HG03460 (cell line): ENCODE measurements around the gene MCCD1.

Experiments used
- ATAC-seq: cut with Tn5 transposase; IDR thresholded peaks from one replicate; pipeline ENCODE4 v1.9.1; 2021; ENCODE audit not compliant: unreplicated experiment

MCCD1 gene

GRCh38 chr6:31510007-31510406 lies 18.8 kb upstream of the MCCD1 start:
- no peak for ATAC-seq

- no peak for ATAC-seq
Measured at GRCh38 chr6:31513456-31514165, 15.2 kb upstream of the MCCD1 start.

- ATAC-seq = no peak
Measured at GRCh38 chr6:31521835-31522234, 6.9 kb upstream of the MCCD1 start.

- no peak for ATAC-seq
Measured at GRCh38 chr6:31525553-31525931, 3.2 kb upstream of the MCCD1 start.

GRCh38 chr6:31525932-31526591 lies 2.7 kb upstream of the MCCD1 start:
- ATAC-seq = no peak

GRCh38 chr6:31528307-31528777 lies 420 bp upstream of the MCCD1 start:
- ATAC-seq = no peak

- no peak for ATAC-seq
Measured at GRCh38 chr6:31529329-31530150, 778 bp downstream of the MCCD1 start.

GRCh38 chr6:31530659-31531058 lies 1.9 kb downstream of the MCCD1 start:
- ATAC-seq = no peak

- no peak for ATAC-seq
Measured at GRCh38 chr6:31531162-31531561, 2.4 kb downstream of the MCCD1 start.

GRCh38 chr6:31531771-31532643 lies 3.2 kb downstream of the MCCD1 start:
- no peak for ATAC-seq

- ATAC-seq = no peak
Measured at GRCh38 chr6:31532644-31533454, 4.1 kb downstream of the MCCD1 start.

- no peak for ATAC-seq
Measured at GRCh38 chr6:31533455-31533841, 4.7 kb downstream of the MCCD1 start.

GRCh38 chr6:31534011-31534410 lies 5.2 kb downstream of the MCCD1 start:
- ATAC-seq = no peak

- no peak for ATAC-seq
Measured at GRCh38 chr6:31534521-31535040, 5.8 kb downstream of the MCCD1 start.

- no peak for ATAC-seq
Measured at GRCh38 chr6:31535538-31536324, 7.0 kb downstream of the MCCD1 start.

- ATAC-seq = no peak
Measured at GRCh38 chr6:31538805-31539400, 10.1 kb downstream of the MCCD1 start.

- no peak for ATAC-seq
Measured at GRCh38 chr6:31540640-31541039, 11.9 kb downstream of the MCCD1 start.

GRCh38 chr6:31541059-31541657 lies 12.4 kb downstream of the MCCD1 start:
- ATAC-seq = no peak
